SK-N-SH (cell line): ENCODE data around the gene RNASE9. TPM values are rescaled to one million over a fixed set of nuclear protein-coding genes. Genes with fewer than 3 reads are reported as not detected.

Source experiments
- CTCF ChIA-PET: fragments of 300-600, 350-600 bp; formaldehyde crosslinking; extraction: SDS; loops from one replicate; lab custom pipeline; 2021; lab: Yijun Ruan, JAX
- POLR2A ChIA-PET: fragments of 350-600 bp; sonication (Branson Sonifier 250); formaldehyde crosslinking; extraction: SDS; loops from one replicate; lab custom pipeline; 2020; ENCODE audit warnings: antibody characterized with exemption, inconsistent platforms; lab: Yijun Ruan, JAX
- DNase-seq: peaks from one replicate; pipeline ENCODE4 v3.0.0; 2012
- H2AFZ ChIP-seq: fragments of 200-600 bp; sonication (generic); 2 replicates; pipeline ENCODE4 v1.8.1; 2016; ENCODE audit warnings: antibody characterized with exemption, mild to moderate bottlenecking, low read depth
- H3F3A ChIP-seq: fragments of 200-600 bp; sonication (generic); replicated peaks from 2 replicates; pipeline ENCODE3; 2016; ENCODE audit warnings: antibody characterized with exemption, mild to moderate bottlenecking; ENCODE audit not compliant: insufficient read depth
- H3K27ac ChIP-seq, 2 experiments: fragments of 200-500 bp in 1 of 2; fragments of 200-600 bp in 1 of 2; sonication (Bioruptor generic) in 1 of 2; sonication (generic), shearing (Covaris generic) in 1 of 2; 2 replicates each; pipeline versions ENCODE4 v1.5.1 to v1.6.1; 2014 to 2016; ENCODE audit warnings: low read depth in 2 of 2, inconsistent platforms in 1 of 2, low read length in 1 of 2, mild to moderate bottlenecking in 1 of 2, mixed read lengths in 1 of 2
- H3K27me3 ChIP-seq: fragments of 200-600 bp; sonication (generic), shearing (Covaris generic); 2 replicates; pipeline ENCODE4 v1.6.1; 2016; ENCODE audit warnings: mixed run types; ENCODE audit not compliant: insufficient read depth
- H3K36me3 ChIP-seq, 2 experiments: fragments of 200-500 bp in 1 of 2; fragments of 200-600 bp in 1 of 2; sonication (Bioruptor generic) in 1 of 2; sonication (generic) in 1 of 2; replicated peaks in 1 of 2; 2 replicates each; pipeline versions ENCODE3 to v1.5.1; 2014 to 2016; ENCODE audit warnings: low read length in 1 of 2, mild to moderate bottlenecking in 1 of 2; ENCODE audit not compliant: insufficient read depth in 2 of 2, control insufficient read depth in 1 of 2
- H3K4me1 ChIP-seq, 2 experiments: fragments of 200-500 bp in 1 of 2; fragments of 200-600 bp in 1 of 2; sonication (Bioruptor generic) in 1 of 2; sonication (generic), shearing (Covaris generic) in 1 of 2; 2 replicates each; pipeline versions ENCODE4 v1.5.1 to v1.6.1; 2014 to 2016; ENCODE audit warnings: low read depth in 1 of 2, low read length in 1 of 2, mixed run types in 1 of 2; ENCODE audit not compliant: insufficient read depth in 2 of 2, control insufficient read depth in 1 of 2
- H3K4me2 ChIP-seq: fragments of 200-600 bp; sonication (generic), shearing (Covaris generic); 2 replicates; pipeline ENCODE4 v1.6.1; 2017; ENCODE audit warnings: mixed run types
- H3K4me3 ChIP-seq, 2 experiments: fragments of 200-500 bp in 1 of 2; fragments of 200-600 bp in 1 of 2; sonication (Bioruptor generic) in 1 of 2; sonication (generic), shearing (Covaris generic) in 1 of 2; 2 replicates each; pipeline versions ENCODE4 v1.5.1 to v1.8.1; 2014 to 2016; ENCODE audit warnings: low read depth in 2 of 2, inconsistent platforms in 1 of 2, low read length in 1 of 2, mild to moderate bottlenecking in 1 of 2, mixed read lengths in 1 of 2, moderate library complexity in 1 of 2
- H3K79me2 ChIP-seq: fragments of 200-600 bp; sonication (generic); 2 replicates; pipeline ENCODE4 v1.8.1; 2017; ENCODE audit warnings: mild to moderate bottlenecking; ENCODE audit not compliant: insufficient read depth
- H3K9ac ChIP-seq: fragments of 200-600 bp; sonication (generic); 2 replicates; pipeline ENCODE4 v1.6.1; 2017; ENCODE audit warnings: mixed run types
- H3K9me2 ChIP-seq: fragments of 200-600 bp; sonication (generic); 2 replicates; pipeline ENCODE4 v1.6.1; 2017; ENCODE audit warnings: mixed run types
- H3K9me3 ChIP-seq: fragments of 200-600 bp; sonication (generic); 2 replicates; pipeline ENCODE4 v1.6.1; 2017; ENCODE audit warnings: mixed run types, mild to moderate bottlenecking, moderate library complexity
- H4K20me1 ChIP-seq: fragments of 200-600 bp; sonication (generic); 2 replicates; pipeline ENCODE4 v1.6.1; 2017; ENCODE audit warnings: mild to moderate bottlenecking, mixed run types; ENCODE audit not compliant: insufficient read depth
- ELF1 ChIP-seq: IDR thresholded peaks from 2 replicates; pipeline ENCODE4 v1.4.0; 2012
- EZH2phosphoT487 ChIP-seq: fragments of 200-600 bp; sonication (generic); IDR thresholded peaks from 2 replicates; pipeline ENCODE4 v1.6.1; 2017; ENCODE audit warnings: low read depth, mixed run types, mild to moderate bottlenecking, antibody characterized with exemption, moderate library complexity, borderline replicate concordance
- FOSL2 ChIP-seq: IDR thresholded peaks from 2 replicates; pipeline ENCODE4 v1.4.0; 2012; ENCODE audit warnings: low read depth, mild to moderate bottlenecking, moderate library complexity, borderline replicate concordance
- FOXM1 ChIP-seq: IDR thresholded peaks from 2 replicates; pipeline ENCODE4 v1.4.0; 2012; ENCODE audit warnings: low read depth, mild to moderate bottlenecking
- GABPA ChIP-seq: IDR thresholded peaks from 2 replicates; pipeline ENCODE4 v1.4.0; 2012; ENCODE audit warnings: low read depth, mild to moderate bottlenecking
- GATA2 ChIP-seq: sonication (generic); formaldehyde crosslinking; IDR thresholded peaks from 2 replicates; pipeline ENCODE4 v1.5.0; 2020; ENCODE audit warnings: mild to moderate bottlenecking, missing genetic modification reagents
- JUND ChIP-seq: IDR thresholded peaks from 2 replicates; pipeline ENCODE4 v1.4.0; 2012
- MAX ChIP-seq: IDR thresholded peaks from 2 replicates; pipeline ENCODE4 v1.4.0; 2012; ENCODE audit warnings: low read depth
- MXI1 ChIP-seq: IDR thresholded peaks from 2 replicates; pipeline ENCODE4 v1.6.1; 2012; ENCODE audit warnings: mild to moderate bottlenecking, low read depth, low read length, improper control_type of control experiment
- NFIC ChIP-seq: IDR thresholded peaks from 2 replicates; pipeline ENCODE4 v1.4.0; 2012; ENCODE audit warnings: borderline replicate concordance
- POLR2AphosphoS5 ChIP-seq: IDR thresholded peaks from 2 replicates; pipeline ENCODE4 v1.6.1; 2012; ENCODE audit warnings: low read depth, low read length
- RCOR1 ChIP-seq: fragments of 150-350 bp; IDR thresholded peaks from 2 replicates; pipeline ENCODE4 v1.6.1; 2017; ENCODE audit warnings: antibody characterized with exemption, low read length
- REST ChIP-seq: IDR thresholded peaks from 2 replicates; pipeline ENCODE4 v1.6.1; 2012; ENCODE audit warnings: mild to moderate bottlenecking, low read depth, low read length, moderate library complexity
- RFX5 ChIP-seq: IDR thresholded peaks from 2 replicates; pipeline ENCODE4 v1.6.1; 2012; ENCODE audit warnings: mild to moderate bottlenecking, improper control_type of control experiment, low read length
- RXRA ChIP-seq: IDR thresholded peaks from 2 replicates; pipeline ENCODE4 v1.4.0; 2012; ENCODE audit warnings: low read depth, mild to moderate bottlenecking, borderline replicate concordance
- SIN3A ChIP-seq: IDR thresholded peaks from 2 replicates; pipeline ENCODE4 v1.6.1; 2012; ENCODE audit warnings: low read depth, mild to moderate bottlenecking, low read length, moderate library complexity, borderline replicate concordance
- TAF1 ChIP-seq: IDR thresholded peaks from 2 replicates; pipeline ENCODE4 v1.6.1; 2012; ENCODE audit warnings: low read depth, mild to moderate bottlenecking, low read length, moderate library complexity, borderline replicate concordance
- TCF12 ChIP-seq: IDR thresholded peaks from 2 replicates; pipeline ENCODE4 v1.4.0; 2012
- TEAD4 ChIP-seq: IDR thresholded peaks from 2 replicates; pipeline ENCODE4 v1.4.0; 2012; ENCODE audit warnings: mild to moderate bottlenecking, borderline replicate concordance; ENCODE audit not compliant: insufficient read depth
- USF1 ChIP-seq: IDR thresholded peaks from 2 replicates; pipeline ENCODE4 v1.4.0; 2012; ENCODE audit warnings: low read depth, borderline replicate concordance
- WGBS: methylation state at CpG from one replicate; pipeline ENCODE4 v1.1.6; 2017; ENCODE audit warnings: low lambda C conversion rate; 5-methylcytosine and 5-hydroxymethylcytosine counted together
- polyA plus RNA-seq, 3 experiments: library from polyadenylated mRNA; depleted of rRNA; stranded (reverse); fragments of >200 nt; gene quantifications; 2 replicates each; pipeline ENCODE4 v1.2.3, GENCODE V29; 2012
- TF ChIP-seq, protein P1 (sequence below): fragments of 200-600 bp; sonication (generic); IDR thresholded peaks from 2 replicates; pipeline ENCODE4 v1.6.1; 2017; ENCODE audit warnings: antibody characterized with exemption, mild to moderate bottlenecking, moderate library complexity
- TF ChIP-seq, protein P2 (sequence below): IDR thresholded peaks from 2 replicates; pipeline ENCODE4; 2012

Gene RNASE9
- polyA plus RNA-seq, 1 of the 3 experiments (the other 2 are of a cell fraction) = not detected

DNA sequence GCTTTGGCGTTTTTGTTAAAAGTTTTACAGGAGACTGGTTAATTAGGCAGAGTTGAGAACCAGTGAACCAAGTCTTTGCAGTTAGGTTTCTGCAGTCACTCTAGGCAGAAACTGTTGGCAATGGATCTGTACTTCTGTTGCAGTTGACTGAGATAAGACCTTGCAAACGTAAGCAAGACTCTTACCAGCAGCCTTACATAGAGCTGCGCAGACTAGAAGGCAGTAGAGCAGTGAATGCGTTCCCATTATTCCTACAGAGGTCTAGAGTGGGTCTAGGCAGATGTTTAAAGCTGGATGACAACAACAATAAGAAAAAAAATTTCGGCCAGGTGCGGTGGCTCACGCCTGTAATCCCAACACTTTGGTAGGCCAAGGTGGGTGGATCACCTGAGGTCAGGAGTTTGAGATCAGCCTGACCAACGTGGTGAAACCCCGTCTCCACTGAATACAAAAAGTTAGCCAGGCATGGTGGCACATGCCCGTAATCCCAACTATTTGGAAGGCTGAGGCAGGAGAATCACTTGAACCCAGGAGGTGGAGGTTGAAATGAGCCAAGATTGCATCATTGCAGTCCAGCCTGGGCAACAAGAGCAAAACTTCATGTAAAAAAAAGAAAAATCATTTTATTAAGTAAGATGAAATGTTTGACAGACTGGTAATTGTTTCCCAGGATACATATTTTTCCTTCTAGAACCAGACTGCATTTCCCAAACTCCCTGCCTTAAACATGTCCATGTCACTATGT is 12.3 kb downstream of the RNASE9 start:
- no peaks in the 10 kb centered on the region; the same call in 1 of the 2 replicates for H3K9me2 ChIP-seq
- H3K36me3 ChIP-seq = no peaks in the 10 kb centered on the region
- no peak overlapping the region for H3K27ac ChIP-seq
- no peaks in the 10 kb centered on the region for H3F3A ChIP-seq
- H3K4me2 ChIP-seq = no peak overlapping the region
- WGBS = 14% methylated on average over 10 of the region's 10 CpGs
- no peaks in the 10 kb centered on the region for H3K4me1 ChIP-seq
- CTCF ChIA-PET = interaction anchor here (1.6 kb wide), 1 partner anchor 18 kb away, joined by 8 read pairs; no protein-coding TSS in a partner anchor
- H4K20me1 ChIP-seq = no peaks in the 10 kb centered on the region
- H3K4me3 ChIP-seq = no peak overlapping the region
- H3K79me2 ChIP-seq = no peaks in the 10 kb centered on the region
- no peaks in the 10 kb centered on the region for H3K9me3 ChIP-seq
- no peak for TF ChIP-seq SIN3A
- no peak for TF ChIP-seq MXI1
- no peak for TF ChIP-seq GABPA
- no peak for TF ChIP-seq TAF1
- no peak for TF ChIP-seq RCOR1
- no peak for TF ChIP-seq RXRA
- no peak for TF ChIP-seq FOXM1
- TF ChIP-seq GATA2 (CRISPR knock-in tag) = no peak
- no peak for TF ChIP-seq MAX
- TF ChIP-seq JUND = no peak
- no peak for TF ChIP-seq TEAD4
- no peak for TF ChIP-seq ELF1
- TF ChIP-seq, protein P1, sequence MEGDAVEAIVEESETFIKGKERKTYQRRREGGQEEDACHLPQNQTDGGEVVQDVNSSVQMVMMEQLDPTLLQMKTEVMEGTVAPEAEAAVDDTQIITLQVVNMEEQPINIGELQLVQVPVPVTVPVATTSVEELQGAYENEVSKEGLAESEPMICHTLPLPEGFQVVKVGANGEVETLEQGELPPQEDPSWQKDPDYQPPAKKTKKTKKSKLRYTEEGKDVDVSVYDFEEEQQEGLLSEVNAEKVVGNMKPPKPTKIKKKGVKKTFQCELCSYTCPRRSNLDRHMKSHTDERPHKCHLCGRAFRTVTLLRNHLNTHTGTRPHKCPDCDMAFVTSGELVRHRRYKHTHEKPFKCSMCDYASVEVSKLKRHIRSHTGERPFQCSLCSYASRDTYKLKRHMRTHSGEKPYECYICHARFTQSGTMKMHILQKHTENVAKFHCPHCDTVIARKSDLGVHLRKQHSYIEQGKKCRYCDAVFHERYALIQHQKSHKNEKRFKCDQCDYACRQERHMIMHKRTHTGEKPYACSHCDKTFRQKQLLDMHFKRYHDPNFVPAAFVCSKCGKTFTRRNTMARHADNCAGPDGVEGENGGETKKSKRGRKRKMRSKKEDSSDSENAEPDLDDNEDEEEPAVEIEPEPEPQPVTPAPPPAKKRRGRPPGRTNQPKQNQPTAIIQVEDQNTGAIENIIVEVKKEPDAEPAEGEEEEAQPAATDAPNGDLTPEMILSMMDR = no peak
- TF ChIP-seq, all 33 proteins: peak for 0
- H2AFZ ChIP-seq = no peak overlapping the region
- POLR2A ChIA-PET = no interaction called here
- peaks cover 33% of the 10 kb centered on the region; the same call in 1 of the 2 replicates for H3K27me3 ChIP-seq
- no peak for DNase-seq
- H3K9ac ChIP-seq = no peak overlapping the region

- WGBS = 0% methylated on average over 3 of the region's 3 CpGs
- POLR2A ChIA-PET = no interaction called here
- Histone ChIP-seq H3K4me1 (no peaks in the 10 kb centered on the region), H3K79me2 (no peaks in the 10 kb centered on the region), H2AFZ (no peak overlapping the region), H3K4me2 (no peak overlapping the region), H3F3A (no peaks in the 10 kb centered on the region), H3K27ac (no peak overlapping the region), H3K27me3 (peaks cover 33% of the 10 kb centered on the region; the same call in 1 of the 2 replicates), H3K9me2 (no peaks in the 10 kb centered on the region; the same call in 1 of the 2 replicates), H3K9me3 (no peaks in the 10 kb centered on the region), H3K36me3 (no peaks in the 10 kb centered on the region), H4K20me1 (no peaks in the 10 kb centered on the region), H3K9ac (no peak overlapping the region), H3K4me3 (no peak overlapping the region)
- CTCF ChIA-PET = interaction anchor here (1.1 to 1.2 kb wide), 2 partner anchors 15 to 63 kb away, joined by 4 to 5 read pairs; no protein-coding TSS in a partner anchor
- no peak for DNase-seq
- TF ChIP-seq NFIC (no peak), GABPA (no peak), REST (no peak), EZH2phosphoT487 (no peak), TCF12 (no peak), POLR2AphosphoS5 (no peak), FOSL2 (no peak), USF1 (no peak), RFX5 (no peak)
- TF ChIP-seq, protein P2, sequence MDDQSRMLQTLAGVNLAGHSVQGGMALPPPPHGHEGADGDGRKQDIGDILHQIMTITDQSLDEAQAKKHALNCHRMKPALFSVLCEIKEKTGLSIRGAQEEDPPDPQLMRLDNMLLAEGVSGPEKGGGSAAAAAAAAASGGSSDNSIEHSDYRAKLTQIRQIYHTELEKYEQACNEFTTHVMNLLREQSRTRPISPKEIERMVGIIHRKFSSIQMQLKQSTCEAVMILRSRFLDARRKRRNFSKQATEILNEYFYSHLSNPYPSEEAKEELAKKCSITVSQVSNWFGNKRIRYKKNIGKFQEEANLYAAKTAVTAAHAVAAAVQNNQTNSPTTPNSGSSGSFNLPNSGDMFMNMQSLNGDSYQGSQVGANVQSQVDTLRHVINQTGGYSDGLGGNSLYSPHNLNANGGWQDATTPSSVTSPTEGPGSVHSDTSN = no peak
Observed at GRCh38 chr14:20546877-20547276, 14.0 kb downstream of the RNASE9 start.
